Measurements from ENCODE around the gene ZSWIM9. TPM values are rescaled to one million over a fixed set of nuclear protein-coding genes. Genes with fewer than 3 reads are reported as not detected.
"Not testable (repeated sequence)": the region's sequence is repeated elsewhere in the genome, so short reads cannot be mapped to it uniquely, and the experiment has no call there.

The ZSWIM9 gene
- total RNA-seq, 2 donors from 2014 or later = 6.2 to 9.7 TPM

GRCh38 chr19:48230555-48231129 lies 60.2 kb downstream of the ZSWIM9 start:
- no peaks in the 10 kb centered on the region for H3K4me1 ChIP-seq
- H3K36me3 ChIP-seq = no peaks in the 10 kb centered on the region
- intact Hi-C loops (cut with DNase I) = no loop called here
- H3K27ac ChIP-seq = no peak overlapping the region
- H3K9me3 ChIP-seq = no peaks in the 10 kb centered on the region
- no peak for DNase-seq
- no peak overlapping the region for H3K4me3 ChIP-seq
- H3K9ac ChIP-seq (ENCODE audit: low read depth in 2 of 2, low read length in 2 of 2) = no peak overlapping the region
- TF ChIP-seq CTCF (IDR thresholded peaks at IDR 0.05) = no peak
- H3K27me3 ChIP-seq = no peaks in the 10 kb centered on the region

DNA sequence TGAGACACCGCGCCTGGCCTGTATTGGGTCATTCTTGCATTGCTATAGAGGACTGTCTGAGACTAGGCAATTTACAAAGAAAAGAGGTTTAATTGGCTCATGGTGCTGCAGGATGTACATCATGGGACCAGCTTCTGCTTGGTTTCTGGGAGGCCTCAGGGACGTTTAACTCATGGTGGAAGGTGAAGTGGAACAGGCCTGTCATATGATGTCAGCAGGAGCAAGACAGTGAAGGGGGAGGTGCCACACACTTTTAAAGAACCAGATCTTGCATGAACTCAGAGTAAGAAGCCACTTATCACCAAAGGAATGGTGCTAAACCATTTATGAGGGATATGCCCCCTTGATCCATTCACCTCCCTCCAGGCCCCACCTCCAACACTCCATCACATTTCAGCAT lies 66.6 kb downstream of the ZSWIM9 start:
- intact Hi-C loops (cut with DNase I) = no loop called here
- H3K9me3 ChIP-seq = no peaks in the 10 kb centered on the region
- TF ChIP-seq CTCF (IDR thresholded peaks at IDR 0.05) = no peak

GRCh38 chr19:48239120-48239519 lies 68.6 kb downstream of the ZSWIM9 start:
- Histone ChIP-seq H3K9ac (ENCODE audit: low read depth in 2 of 2, low read length in 2 of 2) (no peak overlapping the region), H3K36me3 (no peaks in the 10 kb centered on the region), H3K9me3 (no peaks in the 10 kb centered on the region), H3K27ac (no peak overlapping the region), H3K4me3 (no peak overlapping the region), H3K4me1 (no peaks in the 10 kb centered on the region), H3K27me3 (no peaks in the 10 kb centered on the region)
- DNase-seq = no peak
- intact Hi-C loops (cut with DNase I) = no loop called here
- no peak for TF ChIP-seq CTCF (IDR thresholded peaks at IDR 0.05)

More for the DNA sequence above, 66.6 kb downstream of the ZSWIM9 start:
- Histone ChIP-seq H3K36me3 (no peaks in the 10 kb centered on the region), H3K4me1 (no peaks in the 10 kb centered on the region), H3K9ac (ENCODE audit: low read depth in 2 of 2, low read length in 2 of 2) (no peak overlapping the region), H3K27ac (no peak overlapping the region), H3K4me3 (no peak overlapping the region), H3K27me3 (no peaks in the 10 kb centered on the region)
- DNase-seq = no peak

DNA sequence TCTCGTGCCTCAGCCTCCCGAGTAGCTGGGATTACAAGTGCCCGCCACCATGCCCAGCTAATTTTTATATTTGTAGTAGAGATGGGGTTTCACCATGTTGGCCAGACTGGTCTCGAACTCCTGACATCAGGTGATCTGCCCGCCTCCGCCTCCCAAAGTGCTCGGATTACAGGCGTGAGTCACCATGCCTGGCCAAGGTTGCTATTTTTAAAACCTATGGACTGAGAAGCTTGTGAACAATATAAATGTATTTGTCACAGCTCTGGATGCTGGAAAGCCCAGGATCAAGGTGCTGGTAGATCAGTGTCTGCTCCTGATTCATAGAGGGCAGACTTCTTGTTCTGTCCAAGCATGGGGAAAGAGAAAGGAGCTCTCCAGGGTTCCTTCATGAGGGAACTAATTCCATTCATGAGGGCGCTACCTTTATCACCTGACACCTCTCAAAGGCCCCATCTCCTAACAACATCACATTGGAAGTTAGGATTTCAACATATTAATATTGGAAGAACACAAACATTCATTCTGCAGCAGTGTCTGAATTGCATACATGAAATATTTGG lies 69.2 kb downstream of the ZSWIM9 start:
- H3K4me3 ChIP-seq = no peak overlapping the region
- H3K27me3 ChIP-seq = no peaks in the 10 kb centered on the region
- intact Hi-C loops (cut with DNase I) = no loop called here
- no peaks in the 10 kb centered on the region for H3K36me3 ChIP-seq
- H3K27ac ChIP-seq = no peak overlapping the region
- no peak overlapping the region for H3K9ac ChIP-seq (ENCODE audit: low read depth in 2 of 2, low read length in 2 of 2)
- TF ChIP-seq CTCF (IDR thresholded peaks at IDR 0.05) = no peak
- no peaks in the 10 kb centered on the region for H3K4me1 ChIP-seq
- no peaks in the 10 kb centered on the region for H3K9me3 ChIP-seq
- no peak for DNase-seq

DNA sequence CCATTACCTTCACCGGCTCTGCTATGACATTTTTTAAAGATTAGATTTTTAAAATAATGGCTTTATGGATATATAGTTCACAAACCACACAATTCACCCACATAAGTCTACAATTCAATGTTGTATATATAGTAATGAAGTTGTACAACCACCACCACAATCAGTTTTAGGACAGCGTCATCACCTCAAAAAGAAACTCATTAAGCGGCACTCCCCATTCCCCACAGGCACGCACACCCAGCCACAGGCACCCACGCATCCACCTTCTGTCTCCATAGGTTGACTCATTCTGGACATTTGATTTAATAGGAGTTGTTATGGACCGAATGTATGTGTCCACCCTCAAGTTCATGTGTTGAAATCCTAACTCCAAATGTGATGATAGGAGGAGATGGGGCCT lies 71.3 kb downstream of the ZSWIM9 start:
- DNase-seq; H3K4me1 ChIP-seq; H3K9ac ChIP-seq (ENCODE audit: low read depth in 2 of 2, low read length in 2 of 2); H3K27ac ChIP-seq; H3K9me3 ChIP-seq; H3K36me3 ChIP-seq; H3K27me3 ChIP-seq; H3K4me3 ChIP-seq; intact Hi-C loops (cut with DNase I): not testable (repeated sequence)

- Histone ChIP-seq H3K36me3 (no peaks in the 10 kb centered on the region), H3K27me3 (no peaks in the 10 kb centered on the region), H3K9ac (ENCODE audit: low read depth in 2 of 2, low read length in 2 of 2) (no peak overlapping the region), H3K9me3 (no peaks in the 10 kb centered on the region), H3K27ac (no peak overlapping the region), H3K4me3 (no peak overlapping the region), H3K4me1 (no peaks in the 10 kb centered on the region)
- no peak for DNase-seq
- no peak for TF ChIP-seq CTCF (IDR thresholded peaks at IDR 0.05)
- intact Hi-C loops (cut with DNase I) = no loop called here
Observed at GRCh38 chr19:48244281-48244680, 73.8 kb downstream of the ZSWIM9 start.
